SK-N-SH (cell line): ENCODE data around the gene CLDN3.

Experiments
- CTCF ChIP-seq: fragments of 200-600 bp; sonication (generic); IDR thresholded peaks from 2 replicates; pipeline ENCODE4 v1.6.1; 2017; ENCODE audit warnings: antibody characterized with exemption, mild to moderate bottlenecking, moderate library complexity
- EZH2phosphoT487 ChIP-seq: fragments of 200-600 bp; sonication (generic); IDR thresholded peaks from 2 replicates; pipeline ENCODE4 v1.6.1; 2017; ENCODE audit warnings: low read depth, mixed run types, mild to moderate bottlenecking, antibody characterized with exemption, moderate library complexity, borderline replicate concordance
- POLR2AphosphoS5 ChIP-seq: IDR thresholded peaks from 2 replicates; pipeline ENCODE4 v1.6.1; 2012; ENCODE audit warnings: low read depth, low read length
- RCOR1 ChIP-seq: fragments of 150-350 bp; IDR thresholded peaks from 2 replicates; pipeline ENCODE4 v1.6.1; 2017; ENCODE audit warnings: antibody characterized with exemption, low read length
- RFX5 ChIP-seq: IDR thresholded peaks from 2 replicates; pipeline ENCODE4 v1.6.1; 2012; ENCODE audit warnings: mild to moderate bottlenecking, improper control_type of control experiment, low read length
- TAF1 ChIP-seq: IDR thresholded peaks from 2 replicates; pipeline ENCODE4 v1.6.1; 2012; ENCODE audit warnings: low read depth, mild to moderate bottlenecking, low read length, moderate library complexity, borderline replicate concordance

- TF ChIP-seq CTCF (no peak), RFX5 (no peak), RCOR1 (no peak), TAF1 (no peak), POLR2AphosphoS5 (no peak), EZH2phosphoT487 (no peak)
These were observed 19.9 kb downstream of the CLDN3 start for GRCh38 chr7:73749931-73750776.
